Muscle layer of colon (tissue), 2 donors: ENCODE measurements around the gene KCND2.

Source experiments
- H3K27ac ChIP-seq: one replicate; pipeline ENCODE4 v1.7.0; 2013; ENCODE audit warnings: low read depth, mild to moderate bottlenecking, low read length, moderate library complexity
- H3K27me3 ChIP-seq, 2 donors: one replicate each; pipeline ENCODE4 v1.7.0; 2013; ENCODE audit warnings: low read length in 2 of 2, mild to moderate bottlenecking in 2 of 2; ENCODE audit not compliant: insufficient read depth in 2 of 2, control insufficient read depth in 1 of 2
- H3K36me3 ChIP-seq: one replicate; pipeline ENCODE4 v1.7.0; 2013; ENCODE audit warnings: mild to moderate bottlenecking, low read length; ENCODE audit not compliant: insufficient read depth
- H3K4me1 ChIP-seq: one replicate; pipeline ENCODE4 v1.7.0; 2013; ENCODE audit warnings: mild to moderate bottlenecking, low read length; ENCODE audit not compliant: insufficient read depth
- H3K4me3 ChIP-seq, 2 donors: one replicate each; pipeline ENCODE4 v1.7.0; 2013; ENCODE audit warnings: low read length in 2 of 2, low read depth in 1 of 2, mild to moderate bottlenecking in 1 of 2, moderate library complexity in 1 of 2
- H3K9ac ChIP-seq: one replicate; pipeline ENCODE4 v1.7.0; 2013; ENCODE audit warnings: low read length
- H3K9me3 ChIP-seq: one replicate; pipeline ENCODE4 v1.7.0; 2013; ENCODE audit warnings: mild to moderate bottlenecking, low read length
- donor health status: abdominal sarcoma.
- donor health status: Adenocarcinoma of cecum.

Gene KCND2

GRCh38 chr7:120464104-120464503 is 191.1 kb downstream of the KCND2 start:
- no peaks in the 10 kb centered on the region for H3K9me3 ChIP-seq
- no peak overlapping the region for H3K4me3 ChIP-seq
- H3K9ac ChIP-seq: no peak overlapping the region
- no peaks in the 10 kb centered on the region for H3K27me3 ChIP-seq
- no peaks in the 10 kb centered on the region for H3K36me3 ChIP-seq
- no peak overlapping the region for H3K27ac ChIP-seq
- H3K4me1 ChIP-seq: peaks cover 4% of the 10 kb centered on the region

GRCh38 chr7:120467676-120468075 is 194.7 kb downstream of the KCND2 start:
- H3K9ac ChIP-seq: no peak overlapping the region
- H3K27ac ChIP-seq: no peak overlapping the region
- H3K9me3 ChIP-seq: no peaks in the 10 kb centered on the region
- H3K4me3 ChIP-seq: no peak overlapping the region
- no peaks in the 10 kb centered on the region for H3K36me3 ChIP-seq
- H3K4me1 ChIP-seq: no peaks in the 10 kb centered on the region
- H3K27me3 ChIP-seq: no peaks in the 10 kb centered on the region

GRCh38 chr7:120468611-120469010 is 195.6 kb downstream of the KCND2 start:
- H3K9ac ChIP-seq: no peak overlapping the region
- H3K27ac ChIP-seq: no peak overlapping the region
- H3K36me3 ChIP-seq: no peaks in the 10 kb centered on the region
- no peaks in the 10 kb centered on the region for H3K4me1 ChIP-seq
- H3K27me3 ChIP-seq: no peaks in the 10 kb centered on the region
- no peak overlapping the region for H3K4me3 ChIP-seq
- no peaks in the 10 kb centered on the region for H3K9me3 ChIP-seq

- Histone ChIP-seq H3K36me3 (no peaks in the 10 kb centered on the region), H3K9ac (no peak overlapping the region), H3K4me1 (no peaks in the 10 kb centered on the region), H3K4me3 (no peak overlapping the region), H3K27ac (no peak overlapping the region), H3K9me3 (no peaks in the 10 kb centered on the region), H3K27me3 (no peaks in the 10 kb centered on the region)
Observed at GRCh38 chr7:120472892-120473291, 199.9 kb downstream of the KCND2 start.

- Histone ChIP-seq H3K9me3 (no peaks in the 10 kb centered on the region), H3K27ac (no peak overlapping the region), H3K36me3 (no peaks in the 10 kb centered on the region), H3K4me1 (no peaks in the 10 kb centered on the region), H3K27me3 (no peaks in the 10 kb centered on the region), H3K4me3 (no peak overlapping the region), H3K9ac (no peak overlapping the region)
Observed at GRCh38 chr7:120473352-120473751, 200.4 kb downstream of the KCND2 start.

GRCh38 chr7:120475994-120476393 is 203.0 kb downstream of the KCND2 start:
- no peak overlapping the region for H3K9ac ChIP-seq
- H3K27ac ChIP-seq: no peak overlapping the region
- no peak overlapping the region for H3K4me3 ChIP-seq
- no peaks in the 10 kb centered on the region for H3K4me1 ChIP-seq
- H3K36me3 ChIP-seq: no peaks in the 10 kb centered on the region
- no peaks in the 10 kb centered on the region for H3K27me3 ChIP-seq
- H3K9me3 ChIP-seq: no peaks in the 10 kb centered on the region

DNA sequence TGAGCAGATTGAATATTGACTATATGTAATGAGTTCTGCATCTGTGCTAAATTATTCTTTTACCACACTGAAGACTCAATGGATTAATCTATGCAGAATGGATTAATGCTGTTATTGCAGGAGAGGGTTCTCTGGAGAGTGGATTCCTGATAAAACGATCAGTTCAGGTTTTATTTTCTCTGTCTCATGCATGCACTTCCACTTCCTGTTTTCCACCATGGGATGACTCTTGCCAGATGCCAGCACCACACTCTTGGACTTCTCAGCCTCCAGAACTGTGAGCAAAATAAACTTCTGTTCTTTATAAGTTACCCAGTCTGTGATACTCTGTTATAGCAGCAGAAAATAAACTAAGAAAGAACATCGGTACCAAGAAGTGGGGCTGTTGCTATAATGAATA is 207.5 kb downstream of the KCND2 start:
- Histone ChIP-seq H3K36me3 (no peaks in the 10 kb centered on the region), H3K4me3 (no peak overlapping the region), H3K4me1 (no peaks in the 10 kb centered on the region), H3K27ac (no peak overlapping the region), H3K9me3 (no peaks in the 10 kb centered on the region), H3K27me3 (no peaks in the 10 kb centered on the region), H3K9ac (no peak overlapping the region)

- H3K4me3 ChIP-seq: no peak overlapping the region
- H3K4me1 ChIP-seq: no peaks in the 10 kb centered on the region
- H3K27ac ChIP-seq: no peak overlapping the region
- H3K9ac ChIP-seq: no peak overlapping the region
- H3K27me3 ChIP-seq: no peaks in the 10 kb centered on the region
- no peaks in the 10 kb centered on the region for H3K36me3 ChIP-seq
- no peaks in the 10 kb centered on the region for H3K9me3 ChIP-seq
Observed at GRCh38 chr7:120480930-120481329, 208.0 kb downstream of the KCND2 start.

DNA sequence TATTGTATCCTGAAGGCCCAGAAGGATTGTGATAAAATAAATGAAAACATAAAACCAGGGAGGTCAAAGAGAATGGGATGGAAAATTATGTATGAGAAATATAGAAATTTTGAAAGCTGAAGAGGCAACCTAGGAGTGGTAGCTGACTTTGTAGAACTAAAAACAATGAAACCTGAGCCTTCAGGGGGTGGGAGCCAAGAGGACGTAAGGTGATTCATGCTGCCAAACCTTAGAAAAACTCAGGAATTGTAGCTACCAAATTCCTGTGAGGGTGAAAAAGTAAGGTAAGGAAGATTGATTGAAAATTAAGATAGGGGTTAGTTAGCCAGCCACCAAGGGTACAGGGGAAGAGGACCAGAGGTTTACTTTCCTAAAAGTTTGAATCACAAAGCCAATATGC is 213.2 kb downstream of the KCND2 start:
- no peaks in the 10 kb centered on the region for H3K27me3 ChIP-seq
- H3K9ac ChIP-seq: no peak overlapping the region
- no peaks in the 10 kb centered on the region for H3K4me1 ChIP-seq
- no peaks in the 10 kb centered on the region for H3K9me3 ChIP-seq
- no peaks in the 10 kb centered on the region for H3K36me3 ChIP-seq
- H3K4me3 ChIP-seq: no peak overlapping the region
- no peak overlapping the region for H3K27ac ChIP-seq

DNA sequence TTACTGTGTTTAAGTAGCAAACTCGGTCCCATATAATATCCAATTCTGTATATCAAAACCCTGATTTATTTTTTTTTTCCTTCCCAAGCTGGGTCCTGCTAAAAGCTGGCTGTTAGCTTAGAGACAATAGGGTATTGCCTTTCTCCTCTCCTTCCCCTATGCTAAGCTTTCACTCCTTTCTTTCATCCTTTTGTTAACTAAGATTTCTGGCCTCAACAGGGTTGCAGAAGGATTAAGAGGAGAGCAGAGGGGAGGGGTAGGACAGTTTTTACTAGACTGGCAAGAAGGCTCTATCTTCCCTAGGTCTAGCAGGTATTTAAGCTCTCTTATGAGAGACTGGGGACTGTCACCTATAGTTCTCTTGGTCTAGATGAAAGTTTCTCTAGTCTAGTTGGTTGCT is 229.2 kb downstream of the KCND2 start:
- no peaks in the 10 kb centered on the region for H3K9me3 ChIP-seq
- no peaks in the 10 kb centered on the region for H3K36me3 ChIP-seq
- no peaks in the 10 kb centered on the region for H3K27me3 ChIP-seq
- no peak overlapping the region for H3K4me3 ChIP-seq
- no peak overlapping the region for H3K27ac ChIP-seq
- H3K4me1 ChIP-seq: no peaks in the 10 kb centered on the region
- H3K9ac ChIP-seq: no peak overlapping the region

DNA sequence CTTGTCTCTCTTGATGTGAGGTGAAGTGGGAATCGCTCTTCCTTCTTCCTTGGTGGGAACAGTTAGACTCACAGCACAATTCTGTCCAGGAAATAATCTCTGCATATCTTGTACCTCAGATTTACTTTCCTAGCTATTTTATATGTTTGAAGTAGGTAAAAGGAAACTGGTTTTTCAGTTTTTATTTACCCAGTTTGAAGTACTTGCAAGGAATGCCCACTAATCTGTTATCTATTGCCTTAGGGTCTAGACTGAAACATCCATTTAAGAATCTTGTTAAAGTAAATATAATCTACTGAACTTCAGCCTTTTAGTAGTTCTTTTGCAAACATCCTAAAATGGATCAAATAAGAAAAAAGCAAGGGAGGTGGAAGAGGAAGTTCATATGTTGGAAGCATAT is 229.8 kb downstream of the KCND2 start:
- H3K36me3 ChIP-seq: no peaks in the 10 kb centered on the region
- H3K27ac ChIP-seq: no peak overlapping the region
- no peaks in the 10 kb centered on the region for H3K9me3 ChIP-seq
- H3K4me1 ChIP-seq: no peaks in the 10 kb centered on the region
- H3K4me3 ChIP-seq: no peak overlapping the region
- no peak overlapping the region for H3K9ac ChIP-seq
- no peaks in the 10 kb centered on the region for H3K27me3 ChIP-seq

DNA sequence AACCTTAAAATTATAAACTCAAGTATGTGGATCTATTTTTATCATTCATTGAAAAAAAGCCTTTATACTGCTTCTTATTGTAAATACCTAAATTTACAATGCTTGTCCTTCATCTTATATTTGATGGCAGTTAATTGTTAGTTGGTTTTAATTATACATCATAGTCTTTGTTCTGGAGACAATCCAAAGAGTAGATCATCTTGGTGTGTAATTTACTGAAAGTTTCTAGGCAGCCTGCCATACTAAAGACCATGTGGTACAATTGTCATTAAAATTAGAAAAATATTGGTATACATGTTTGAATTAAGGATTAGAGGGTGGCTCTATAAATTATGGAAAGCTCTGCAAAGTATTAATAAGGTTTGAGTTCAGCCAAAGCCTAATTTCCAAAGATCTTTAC is 231.4 kb downstream of the KCND2 start:
- no peaks in the 10 kb centered on the region for H3K4me1 ChIP-seq
- H3K27ac ChIP-seq: no peak overlapping the region
- H3K4me3 ChIP-seq: no peak overlapping the region
- no peaks in the 10 kb centered on the region for H3K27me3 ChIP-seq
- H3K9ac ChIP-seq: no peak overlapping the region
- H3K36me3 ChIP-seq: no peaks in the 10 kb centered on the region
- H3K9me3 ChIP-seq: no peaks in the 10 kb centered on the region
